ENCODE results near the gene KLHL28.

KLHL28 gene

GRCh38 chr14:44961554-44962333 lies at the start of gene KLHL28, which contains the start of gene TOGARAM1:
Gene KLHL28 (minus strand): TSS chr14:44961947. CDS start chr14:44945928, 16,019 bp downstream.
Gene TOGARAM1 (plus strand): TSS chr14:44962190. CDS start chr14:44962422, 232 bp downstream.
- DNase-seq: peak; percentile 93

- no peak for DNase-seq
These were observed 42.2 kb upstream of the KLHL28 start for GRCh38 chr14:45003924-45004323.

GRCh38 chr14:44995770-44996294 lies 34.1 kb upstream of the KLHL28 start:
- DNase-seq: no peak

GRCh38 chr14:44995196-44995595 lies 33.4 kb upstream of the KLHL28 start:
- DNase-seq: no peak

- no peak for DNase-seq
These were observed 28.8 kb upstream of the KLHL28 start for GRCh38 chr14:44990533-44990932.

- no peak for DNase-seq
These were observed 28.0 kb upstream of the KLHL28 start for GRCh38 chr14:44989497-44990440.

- DNase-seq: no peak
These were observed 26.9 kb upstream of the KLHL28 start for GRCh38 chr14:44988694-44989093.

GRCh38 chr14:44982594-44982993 lies 20.8 kb upstream of the KLHL28 start:
- no peak for DNase-seq

GRCh38 chr14:44981198-44981597 lies 19.5 kb upstream of the KLHL28 start:
- DNase-seq: no peak

- DNase-seq: no peak
These were observed 18.1 kb upstream of the KLHL28 start for GRCh38 chr14:44979740-44980356.

- no peak for DNase-seq
These were observed 17.5 kb upstream of the KLHL28 start for GRCh38 chr14:44979273-44979672.

GRCh38 chr14:44971459-44971858 lies 9.7 kb upstream of the KLHL28 start:
- no peak for DNase-seq

- DNase-seq: no peak
These were observed 9.2 kb upstream of the KLHL28 start for GRCh38 chr14:44970907-44971306.

GRCh38 chr14:44968714-44969113 lies 7.0 kb upstream of the KLHL28 start:
- DNase-seq: no peak

GRCh38 chr14:44966601-44967336 lies 5.0 kb upstream of the KLHL28 start:
- DNase-seq: no peak

GRCh38 chr14:44963775-44964380 lies 2.1 kb upstream of the KLHL28 start:
- no peak for DNase-seq

GRCh38 chr14:44963044-44963528 lies 1.3 kb upstream of the KLHL28 start:
- DNase-seq: no peak

GRCh38 chr14:44962334-44963043 lies 742 bp upstream of the KLHL28 start:
- peak; percentile 23 for DNase-seq

- peak; percentile 60 for DNase-seq
These were observed 595 bp downstream of the KLHL28 start for GRCh38 chr14:44961151-44961553.

- DNase-seq: no peak
These were observed 1.1 kb downstream of the KLHL28 start for GRCh38 chr14:44960646-44961045.

GRCh38 chr14:44960146-44960545 lies 1.6 kb downstream of the KLHL28 start:
- DNase-seq: no peak

Data from activated CD4-positive, alpha-beta T cell treated with anti-CD3 and anti-CD28 coated beads, Interleukin-2, amount 50 U/mL, for 1 hour (primary cell).